Activated CD8-positive, alpha-beta T cell treated with anti-CD3 and anti-CD28 coated beads for 36 hours (primary cell): ENCODE data around the gene COMT. TPM values are rescaled to one million over a fixed set of nuclear protein-coding genes. Genes with fewer than 3 reads are reported as not detected.
A peak's percentile ranks its signal among the peaks of the same experiment; 100 is the strongest.

Source experiments
- ATAC-seq: fragments of 200-7000 bp; cut with Tn5 transposase; one replicate; pipeline ENCODE4 v1.10.0; 2021; ENCODE audit warnings: mild to moderate bottlenecking, moderate library complexity
- CTCF ChIA-PET: fragments of 350-600 bp; sonication (Branson Sonifier 250); formaldehyde crosslinking; loops from one replicate; lab custom pipeline; 2021; ENCODE audit warnings: antibody characterized with exemption; lab: Charles Lee
- POLR2A ChIA-PET: fragments of 350-600 bp; sonication (Branson Sonifier 250); formaldehyde crosslinking; loops from one replicate; lab custom pipeline; 2021; ENCODE audit warnings: antibody characterized with exemption; lab: Charles Lee
- DNase-seq: peaks from one replicate; pipeline ENCODE4 v3.0.0-alpha.2; 2020
- H3K27ac Mint-ChIP-seq: one replicate; pipeline ENCODE4 v1.8.0; 2021; ENCODE audit warnings: mild to moderate bottlenecking, mixed read lengths
- H3K27me3 Mint-ChIP-seq: one replicate; pipeline ENCODE4 v1.8.0; 2021; ENCODE audit warnings: mixed read lengths
- H3K36me3 Mint-ChIP-seq: one replicate; pipeline ENCODE4 v1.8.0; 2021; ENCODE audit warnings: low read depth, mixed read lengths
- H3K4me1 Mint-ChIP-seq: one replicate; pipeline ENCODE4 v1.8.0; 2021; ENCODE audit warnings: low read depth, mixed read lengths
- H3K4me3 Mint-ChIP-seq: one replicate; pipeline ENCODE4 v1.8.0; 2021; ENCODE audit warnings: mild to moderate bottlenecking, moderate library complexity, mixed read lengths
- H3K9me3 Mint-ChIP-seq: one replicate; pipeline ENCODE4 v1.8.0; 2021; ENCODE audit warnings: mixed read lengths
- intact Hi-C: fragments of 100-400 bp; cut with micrococcal nuclease; formaldehyde crosslinking; loops from one replicate; pipeline ENCODE4 v1.10.0; 2022
- microRNA-seq: library from miRNA; unstranded; fragments of <30 nt; microRNA quantifications from one replicate; pipeline ENCODE4 v1.2.0, GENCODE V29; 2022; ENCODE audit warnings: borderline microRNAs expressed, borderline replicate concordance
- total RNA-seq, 2 experiments: library from RNA; stranded (reverse); gene quantifications; one replicate each; pipeline ENCODE4 v1.2.3, GENCODE V29; 2021
- TF ChIP-seq, protein P1 (sequence below): fragments of 200-600 bp; IDR thresholded peaks from one replicate; pipeline ENCODE4 v1.8.0; 2022; ENCODE audit warnings: antibody characterized with exemption, mild to moderate bottlenecking

The COMT gene
- total RNA-seq, 2 experiments from 2014 or later: 70.7 to 74.5 TPM

- Mint-ChIP-seq H3K4me3 (peak overlapping the region; percentile 76), H3K9me3 (no peaks in the 10 kb centered on the region), H3K4me1 (peaks cover 20% of the 10 kb centered on the region), H3K27ac (no peak overlapping the region), H3K36me3 (no peaks in the 10 kb centered on the region), H3K27me3 (peaks cover 20% of the 10 kb centered on the region)
- CTCF ChIA-PET: interaction anchor here (1.2 to 1.7 kb wide), 3 partner anchors 9 to 70 kb away, joined by 3 to 4 read pairs (median 4); no protein-coding TSS in a partner anchor
- POLR2A ChIA-PET: no interaction called here
- TF ChIP-seq, protein P1, sequence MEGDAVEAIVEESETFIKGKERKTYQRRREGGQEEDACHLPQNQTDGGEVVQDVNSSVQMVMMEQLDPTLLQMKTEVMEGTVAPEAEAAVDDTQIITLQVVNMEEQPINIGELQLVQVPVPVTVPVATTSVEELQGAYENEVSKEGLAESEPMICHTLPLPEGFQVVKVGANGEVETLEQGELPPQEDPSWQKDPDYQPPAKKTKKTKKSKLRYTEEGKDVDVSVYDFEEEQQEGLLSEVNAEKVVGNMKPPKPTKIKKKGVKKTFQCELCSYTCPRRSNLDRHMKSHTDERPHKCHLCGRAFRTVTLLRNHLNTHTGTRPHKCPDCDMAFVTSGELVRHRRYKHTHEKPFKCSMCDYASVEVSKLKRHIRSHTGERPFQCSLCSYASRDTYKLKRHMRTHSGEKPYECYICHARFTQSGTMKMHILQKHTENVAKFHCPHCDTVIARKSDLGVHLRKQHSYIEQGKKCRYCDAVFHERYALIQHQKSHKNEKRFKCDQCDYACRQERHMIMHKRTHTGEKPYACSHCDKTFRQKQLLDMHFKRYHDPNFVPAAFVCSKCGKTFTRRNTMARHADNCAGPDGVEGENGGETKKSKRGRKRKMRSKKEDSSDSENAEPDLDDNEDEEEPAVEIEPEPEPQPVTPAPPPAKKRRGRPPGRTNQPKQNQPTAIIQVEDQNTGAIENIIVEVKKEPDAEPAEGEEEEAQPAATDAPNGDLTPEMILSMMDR: no peak
- ATAC-seq: no peak
- no peak for DNase-seq
- intact Hi-C loops: no loop called here
Measured at GRCh38 chr22:20018001-20018400, 76.4 kb downstream of the COMT start.

Small RNAs within 50 kb of the gene (microRNA-seq; reads per million reads assigned to microRNA genes)
- gene MIR4761: not detected

Other genes with a start within 250 kb of the COMT start
- gene SEPTIN5, start 227.3 kb upstream of the COMT start, total RNA-seq: 1 to 10 TPM; 1.3 to 1.5 TPM
- not detected for gene GP1BB, start 218.2 kb upstream of the COMT start, total RNA-seq
- gene TBX1, start 181.0 kb upstream of the COMT start, total RNA-seq: not detected
- gene GNB1L, start 86.9 kb upstream of the COMT start, total RNA-seq: 10 to 100 TPM; 16.2 to 17.4 TPM
- gene RTL10, start 86.9 kb upstream of the COMT start, total RNA-seq: 10 to 100 TPM; 14.7 to 17.4 TPM
- 10 to 100 TPM; 18.0 to 18.5 TPM for gene TXNRD2, start within 50 bp of the COMT start, total RNA-seq
- 1 to 10 TPM; 1.2 to 1.9 TPM for gene ARVCF, start 75.1 kb downstream of the COMT start, total RNA-seq
- 10 to 100 TPM; 15.7 to 18.3 TPM for gene TANGO2, start 79.3 kb downstream of the COMT start, total RNA-seq
- gene DGCR8, start 138.5 kb downstream of the COMT start, total RNA-seq: 10 to 100 TPM; 35.0 to 38.8 TPM
- gene RANBP1, start 174.3 kb downstream of the COMT start, total RNA-seq: 100 to 1,000 TPM; 411 to 412 TPM
- 100 to 1,000 TPM; 101 to 105 TPM for gene TRMT2A, start 175.5 kb downstream of the COMT start, total RNA-seq
- gene ZDHHC8, start 190.0 kb downstream of the COMT start, total RNA-seq: 10 to 100 TPM; 44.5 to 44.8 TPM
- not detected for gene CCDC188, start 209.3 kb downstream of the COMT start, total RNA-seq